Brain microvascular endothelial cell (primary cell): Measurements from ENCODE around the gene CHCHD6.
A peak's percentile ranks its signal among the peaks of the same experiment; 100 is the strongest.
"Not testable (repeated sequence)": the region's sequence is repeated elsewhere in the genome, so short reads cannot be mapped to it uniquely, and the experiment has no call there.

Experiments
- DNase-seq: peaks from one replicate; pipeline ENCODE4 v3.0.0-alpha.2; 2020
- H3K27ac ChIP-seq: fragments of 250-450 bp; sonication (Bioruptor Pico); 2 replicates; pipeline ENCODE4 v1.5.1; 2020; ENCODE audit warnings: mild to moderate bottlenecking, moderate library complexity
- H3K27me3 ChIP-seq: fragments of 250-450 bp; sonication (Bioruptor Pico); replicated peaks from 2 replicates; pipeline ENCODE4 v1.5.1; 2020; ENCODE audit warnings: mild to moderate bottlenecking
- H3K36me3 ChIP-seq: fragments of 250-450 bp; sonication (Bioruptor Pico); replicated peaks from 2 replicates; pipeline ENCODE4 v1.5.1; 2020; ENCODE audit warnings: mild to moderate bottlenecking
- H3K4me3 ChIP-seq: 2 replicates; pipeline ENCODE4 v1.5.1; 2011; ENCODE audit warnings: low read depth, mild to moderate bottlenecking, control low read depth, low read length, moderate library complexity
- in situ Hi-C: cut with HindIII; loops from 2 replicates; pipeline ENCODE4 v1.10.0; 2017; ENCODE audit warnings: low sequenced_read_pairs, low pct_ligation_motif_present
- TF ChIP-seq, protein P1 (sequence below): IDR thresholded peaks from 2 replicates; pipeline ENCODE4 v1.5.1; 2011; ENCODE audit warnings: low read depth, mild to moderate bottlenecking, moderate library complexity, low read length, control low read depth, inconsistent platforms; ENCODE audit errors: missing control alignments

The CHCHD6 gene

DNA sequence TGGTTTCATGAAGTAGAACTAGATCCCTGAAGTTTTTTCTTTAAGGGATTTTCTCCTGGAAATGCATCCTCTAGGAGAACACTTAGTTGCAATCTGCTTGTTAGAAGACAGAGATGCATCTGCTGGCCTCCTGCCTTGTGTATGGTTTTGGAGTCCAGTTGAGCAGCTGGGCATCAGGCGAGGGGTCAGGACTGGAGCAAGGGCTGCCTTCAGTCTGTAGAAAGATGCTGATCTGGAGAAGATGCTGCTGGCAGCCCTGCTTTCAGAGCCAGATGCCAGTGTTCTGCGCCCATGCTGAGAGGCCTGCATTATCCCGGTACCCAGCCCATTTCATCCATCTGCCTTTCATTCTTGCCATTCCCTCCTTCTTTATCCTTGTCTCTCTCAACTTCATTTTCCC, 77.4 kb downstream of the CHCHD6 start:
- Histone ChIP-seq H3K27me3 (no peaks in the 10 kb centered on the region), H3K27ac (no peak overlapping the region), H3K36me3 (no peaks in the 10 kb centered on the region), H3K4me3 (no peak overlapping the region)
- in situ Hi-C loops: no loop called here
- DNase-seq: no peak
- TF ChIP-seq, protein P1, sequence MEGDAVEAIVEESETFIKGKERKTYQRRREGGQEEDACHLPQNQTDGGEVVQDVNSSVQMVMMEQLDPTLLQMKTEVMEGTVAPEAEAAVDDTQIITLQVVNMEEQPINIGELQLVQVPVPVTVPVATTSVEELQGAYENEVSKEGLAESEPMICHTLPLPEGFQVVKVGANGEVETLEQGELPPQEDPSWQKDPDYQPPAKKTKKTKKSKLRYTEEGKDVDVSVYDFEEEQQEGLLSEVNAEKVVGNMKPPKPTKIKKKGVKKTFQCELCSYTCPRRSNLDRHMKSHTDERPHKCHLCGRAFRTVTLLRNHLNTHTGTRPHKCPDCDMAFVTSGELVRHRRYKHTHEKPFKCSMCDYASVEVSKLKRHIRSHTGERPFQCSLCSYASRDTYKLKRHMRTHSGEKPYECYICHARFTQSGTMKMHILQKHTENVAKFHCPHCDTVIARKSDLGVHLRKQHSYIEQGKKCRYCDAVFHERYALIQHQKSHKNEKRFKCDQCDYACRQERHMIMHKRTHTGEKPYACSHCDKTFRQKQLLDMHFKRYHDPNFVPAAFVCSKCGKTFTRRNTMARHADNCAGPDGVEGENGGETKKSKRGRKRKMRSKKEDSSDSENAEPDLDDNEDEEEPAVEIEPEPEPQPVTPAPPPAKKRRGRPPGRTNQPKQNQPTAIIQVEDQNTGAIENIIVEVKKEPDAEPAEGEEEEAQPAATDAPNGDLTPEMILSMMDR: no peak

DNA sequence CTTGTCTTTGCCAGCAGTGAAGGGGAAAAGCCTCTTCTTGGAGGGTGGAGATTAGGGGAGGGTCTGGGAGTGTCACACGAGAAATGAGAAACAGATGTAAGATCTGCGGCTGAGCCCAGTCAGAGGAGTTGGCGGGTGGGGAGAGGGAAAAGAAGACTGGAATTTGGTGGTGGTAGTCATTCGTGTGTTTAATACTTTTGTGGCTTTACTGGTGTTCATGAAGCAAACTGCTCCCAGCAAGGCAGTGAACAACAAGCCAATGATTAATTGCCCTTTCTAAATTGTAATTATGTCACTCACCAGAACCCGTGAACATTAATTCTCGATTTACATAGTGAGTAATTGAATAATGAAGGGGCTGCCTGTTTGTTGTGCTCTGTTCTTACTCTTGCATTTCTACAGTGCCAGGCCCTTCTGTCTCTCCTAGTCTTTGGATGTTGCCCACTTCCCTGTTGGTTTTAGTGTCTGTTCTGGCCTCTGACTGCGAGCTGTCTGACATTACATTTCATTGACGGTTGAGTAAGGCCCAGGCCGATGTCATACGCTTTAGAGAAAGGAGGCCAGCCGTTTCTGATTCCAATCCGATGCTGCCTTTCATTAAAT, 78.0 kb downstream of the CHCHD6 start:
- Histone ChIP-seq H3K4me3 (no peak overlapping the region), H3K27me3 (no peaks in the 10 kb centered on the region), H3K36me3 (no peaks in the 10 kb centered on the region), H3K27ac (peak overlapping the region; percentile 21)
- DNase-seq: peak; percentile 14
- in situ Hi-C loops: no loop called here
- TF ChIP-seq, protein P1: no peak

DNA sequence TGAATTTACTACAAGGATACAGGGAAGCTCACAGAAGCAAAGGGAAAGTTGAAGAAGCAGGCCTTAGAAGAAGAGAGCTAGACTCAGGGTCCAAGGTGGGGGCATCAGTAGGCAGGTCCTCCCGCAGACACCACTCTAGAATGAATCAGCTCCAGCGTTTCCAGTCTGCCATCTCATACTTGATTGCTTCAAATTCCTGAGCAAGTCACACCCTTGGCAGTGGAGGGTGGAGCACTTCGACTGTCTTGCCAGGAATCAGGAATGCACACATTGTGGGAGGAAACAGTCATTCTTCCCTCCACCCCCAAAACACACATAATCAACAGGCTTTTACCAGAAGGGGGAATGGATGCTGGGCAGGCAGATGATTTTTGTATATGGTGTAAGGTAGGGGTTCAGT, 78.5 kb downstream of the CHCHD6 start:
- Histone ChIP-seq H3K36me3 (no peaks in the 10 kb centered on the region), H3K4me3 (no peak overlapping the region), H3K27me3 (no peaks in the 10 kb centered on the region), H3K27ac (peak overlapping the region; percentile 21)
- peak; percentile 63 for DNase-seq
- in situ Hi-C loops: no loop called here
- TF ChIP-seq, protein P1: no peak

DNA sequence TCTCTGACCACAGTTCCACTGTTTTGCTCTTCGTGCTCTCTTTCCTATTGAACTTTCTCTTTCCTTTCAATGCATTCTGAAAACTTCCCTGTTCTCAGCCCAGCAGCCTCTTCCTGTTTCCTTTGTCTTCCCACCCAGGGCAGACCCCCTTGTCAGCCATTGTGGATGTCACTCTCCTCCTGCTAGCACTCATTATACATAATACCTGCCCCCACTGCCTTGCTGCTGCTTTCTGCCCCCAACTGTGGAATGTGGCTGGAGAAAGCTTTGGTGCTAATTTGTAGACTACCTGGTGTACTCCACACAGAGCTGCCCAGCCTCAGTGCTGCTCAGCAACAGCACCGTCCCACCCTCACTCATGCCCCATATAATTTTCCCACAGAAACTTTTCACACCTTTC, 80.2 kb downstream of the CHCHD6 start:
- DNase-seq: no peak
- no peak overlapping the region for H3K4me3 ChIP-seq
- no peak overlapping the region for H3K27ac ChIP-seq
- no peaks in the 10 kb centered on the region for H3K27me3 ChIP-seq
- TF ChIP-seq, protein P1: no peak
- no peaks in the 10 kb centered on the region for H3K36me3 ChIP-seq
- in situ Hi-C loops: no loop called here

DNA sequence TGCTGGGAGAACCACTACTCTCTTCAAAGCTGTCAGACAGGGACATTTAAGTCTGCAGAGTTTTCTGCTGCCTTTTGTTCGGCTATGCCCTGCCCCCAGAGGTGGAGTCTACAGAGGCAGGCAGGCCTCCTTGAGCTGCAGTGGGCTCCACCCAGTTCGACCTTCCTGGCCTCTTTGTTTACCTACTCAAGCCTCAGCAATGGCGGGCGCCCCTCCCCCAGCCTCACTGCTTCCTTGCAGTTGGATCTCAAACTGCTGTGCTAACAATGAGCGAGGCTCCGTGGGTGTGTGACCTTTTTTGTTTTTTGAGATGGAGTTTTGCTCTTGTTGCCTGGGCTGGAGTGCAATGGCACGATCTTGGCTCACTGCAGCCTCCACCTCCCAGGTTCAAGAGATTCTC, 87.3 kb downstream of the CHCHD6 start:
- H3K4me3 ChIP-seq, H3K36me3 ChIP-seq, in situ Hi-C loops, H3K27me3 ChIP-seq, H3K27ac ChIP-seq, DNase-seq: not testable (repeated sequence)

DNA sequence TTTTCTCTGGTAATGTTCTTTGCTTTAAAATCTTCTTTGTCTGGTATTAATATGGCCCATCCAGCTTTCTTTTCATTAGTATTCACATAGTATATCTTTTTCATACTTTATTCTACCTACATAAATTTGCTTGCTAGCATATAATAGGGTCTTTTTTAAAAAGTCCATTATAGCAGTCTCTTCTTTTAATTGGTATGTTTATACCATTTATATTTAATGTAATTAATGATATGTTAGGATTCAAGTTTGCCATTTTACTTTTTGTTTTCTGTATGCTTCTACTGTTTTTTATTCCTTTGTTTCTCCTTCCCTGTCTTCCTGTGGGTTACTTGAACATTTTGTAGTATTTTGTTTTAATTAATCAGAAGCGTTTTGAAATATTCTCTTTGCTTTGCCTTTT, 89.0 kb downstream of the CHCHD6 start:
- H3K4me3 ChIP-seq: no peak overlapping the region
- no peak overlapping the region for H3K27ac ChIP-seq
- no peaks in the 10 kb centered on the region for H3K27me3 ChIP-seq
- TF ChIP-seq, protein P1: no peak
- no peak for DNase-seq
- H3K36me3 ChIP-seq: no peaks in the 10 kb centered on the region
- in situ Hi-C loops: no loop called here
